Measurements from ENCODE around the gene UCKL1. TPM values are rescaled to one million over a fixed set of nuclear protein-coding genes. Genes with fewer than 3 reads are reported as not detected.

The UCKL1 gene
- total RNA-seq, 6 experiments from 2014 or later, result 13.1 to 28.5 (median 16.9) TPM

DNA sequence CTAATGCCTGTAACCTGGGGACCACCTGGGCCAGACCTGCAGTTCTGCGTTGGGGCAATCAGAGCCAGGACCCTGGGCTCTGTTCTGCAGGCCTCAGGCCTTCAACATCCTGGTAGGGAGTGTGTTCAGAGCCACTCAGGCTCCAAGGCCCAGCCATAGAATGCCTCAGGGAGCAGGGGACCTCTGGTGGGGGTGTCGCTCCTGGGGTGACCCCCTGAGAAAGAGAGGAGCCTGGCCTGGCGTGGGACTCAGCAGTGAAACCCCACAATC, 12.5 kb downstream of the UCKL1 start:
- Histone ChIP-seq H3K9me3 (no peaks in the 10 kb centered on the region), H3K4me1 (peaks cover 0 to 13% (median 3%) of the 10 kb centered on the region in 4 donors), H3K36me3 (peaks cover 0 to 43% (median 20%) of the 10 kb centered on the region in 4 donors), H3K27me3 (no peaks in the 10 kb centered on the region), H3K27ac (no peak overlapping the region), H3K4me3 (no peak overlapping the region)
- no peak for TF ChIP-seq POLR2A (IDR thresholded peaks at IDR 0.05)
- TF ChIP-seq, protein P1, sequence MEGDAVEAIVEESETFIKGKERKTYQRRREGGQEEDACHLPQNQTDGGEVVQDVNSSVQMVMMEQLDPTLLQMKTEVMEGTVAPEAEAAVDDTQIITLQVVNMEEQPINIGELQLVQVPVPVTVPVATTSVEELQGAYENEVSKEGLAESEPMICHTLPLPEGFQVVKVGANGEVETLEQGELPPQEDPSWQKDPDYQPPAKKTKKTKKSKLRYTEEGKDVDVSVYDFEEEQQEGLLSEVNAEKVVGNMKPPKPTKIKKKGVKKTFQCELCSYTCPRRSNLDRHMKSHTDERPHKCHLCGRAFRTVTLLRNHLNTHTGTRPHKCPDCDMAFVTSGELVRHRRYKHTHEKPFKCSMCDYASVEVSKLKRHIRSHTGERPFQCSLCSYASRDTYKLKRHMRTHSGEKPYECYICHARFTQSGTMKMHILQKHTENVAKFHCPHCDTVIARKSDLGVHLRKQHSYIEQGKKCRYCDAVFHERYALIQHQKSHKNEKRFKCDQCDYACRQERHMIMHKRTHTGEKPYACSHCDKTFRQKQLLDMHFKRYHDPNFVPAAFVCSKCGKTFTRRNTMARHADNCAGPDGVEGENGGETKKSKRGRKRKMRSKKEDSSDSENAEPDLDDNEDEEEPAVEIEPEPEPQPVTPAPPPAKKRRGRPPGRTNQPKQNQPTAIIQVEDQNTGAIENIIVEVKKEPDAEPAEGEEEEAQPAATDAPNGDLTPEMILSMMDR (IDR thresholded peaks at IDR 0.05), result no peak
- intact Hi-C loops (cut with DNase I), result no loop called here
- ATAC-seq (no peak), DNase-seq (no peak)
- WGBS (ENCODE audit: insufficient coverage, low coverage, low lambda C conversion rate, missing lambda C conversion rate), result no CpG with 5 or more reads among the region's 3 CpGs

DNA sequence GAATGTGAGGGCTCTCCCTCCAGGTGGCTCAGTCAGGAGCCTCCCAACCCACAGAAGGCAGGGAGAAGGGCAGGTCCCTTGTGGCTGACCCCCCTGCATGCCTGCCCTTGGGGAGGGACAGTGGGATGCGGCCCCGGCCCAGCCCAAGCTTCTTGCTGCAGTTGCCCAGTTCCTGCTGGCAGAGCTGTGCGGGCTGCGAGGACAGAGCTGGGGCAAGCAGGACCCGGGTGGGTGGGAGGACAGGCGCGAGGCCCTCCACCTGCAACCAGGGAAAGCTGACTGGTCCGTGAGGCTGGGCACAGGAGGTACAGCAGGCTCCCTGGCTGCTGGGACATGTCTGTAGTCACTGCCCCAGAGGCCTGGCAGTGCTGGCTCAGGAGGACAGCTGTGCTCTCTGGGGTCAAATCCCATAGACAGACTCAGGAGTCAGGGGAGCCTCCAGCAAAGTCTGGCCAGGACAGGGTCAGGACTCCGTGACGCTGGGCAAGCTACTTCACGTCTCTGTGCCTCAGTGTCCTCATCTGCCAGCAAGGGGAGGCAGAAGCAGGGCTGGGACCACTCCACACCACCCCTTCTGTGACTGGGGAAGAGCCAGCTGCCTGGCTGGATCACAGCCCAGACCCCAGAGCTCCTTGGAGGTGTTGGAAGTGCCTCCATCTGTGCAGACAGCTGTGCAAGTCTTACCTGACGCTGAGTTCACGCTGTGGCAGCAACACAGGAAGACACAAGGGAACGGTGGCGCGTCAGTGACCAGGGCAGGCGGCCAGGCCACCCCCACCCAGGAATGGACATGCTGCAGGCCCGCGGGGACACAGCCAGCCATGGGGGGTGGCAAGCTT, 13.0 kb downstream of the UCKL1 start:
- Histone ChIP-seq H3K36me3 (peaks cover 0 to 44% (median 20%) of the 10 kb centered on the region in 4 donors), H3K9me3 (no peaks in the 10 kb centered on the region), H3K4me1 (peaks cover 0 to 10% (median 2%) of the 10 kb centered on the region in 4 donors), H3K27ac (no peak overlapping the region), H3K4me3 (no peak overlapping the region), H3K27me3 (no peaks in the 10 kb centered on the region)
- ATAC-seq (no peak), DNase-seq (peak; percentile 28 to 56 (median 49))
- WGBS (ENCODE audit: insufficient coverage, low coverage, low lambda C conversion rate, missing lambda C conversion rate), result no CpG with 5 or more reads among the region's 19 CpGs
- intact Hi-C loops (cut with DNase I), result no loop called here
- no peak for TF ChIP-seq POLR2A (IDR thresholded peaks at IDR 0.05)
- TF ChIP-seq, protein P1 (IDR thresholded peaks at IDR 0.05), result no peak

DNA sequence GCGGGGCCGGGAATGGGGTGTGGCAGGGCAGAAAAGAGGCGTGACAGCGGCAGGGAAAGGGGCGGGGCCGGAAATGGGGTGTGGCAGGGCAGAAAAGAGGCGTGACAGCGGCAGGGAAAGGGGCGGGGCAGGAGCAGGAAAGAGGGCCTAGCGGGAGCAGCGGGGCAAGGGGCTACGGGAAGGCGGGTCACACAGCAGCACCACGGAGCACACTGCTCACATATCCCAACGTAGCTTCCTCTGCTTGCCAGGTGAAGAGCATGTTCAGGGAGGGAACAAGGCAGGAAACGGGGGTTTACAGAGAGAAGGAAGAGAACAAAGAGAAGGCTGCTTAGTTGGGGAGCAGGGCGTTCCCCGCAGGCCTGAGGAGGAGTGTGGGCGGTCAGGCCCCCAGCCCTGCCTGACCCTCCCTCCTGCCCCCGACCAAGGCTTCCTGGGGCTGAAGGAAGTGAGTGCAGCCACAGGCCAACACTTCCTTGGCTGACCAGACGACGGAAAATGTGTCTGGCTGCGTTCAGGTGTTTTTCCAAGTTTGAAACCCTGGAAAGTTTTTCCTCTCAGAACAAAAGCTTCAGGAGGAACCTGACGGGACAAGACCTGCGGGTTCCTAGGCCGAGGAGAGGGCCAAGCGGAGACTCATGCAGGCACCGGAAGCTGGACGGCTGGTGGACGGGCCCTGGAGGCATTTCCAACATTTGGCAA, 13.8 kb downstream of the UCKL1 start:
- no peak overlapping the region for H3K27ac ChIP-seq
- DNase-seq (peak; percentile 59 to 65 (median 64)), ATAC-seq (peak in 3 of 4 donors; percentile 8 to 34 (median 27))
- H3K4me3 ChIP-seq, result no peak overlapping the region
- TF ChIP-seq, protein P1 (IDR thresholded peaks at IDR 0.05), result no peak
- no peak for TF ChIP-seq POLR2A (IDR thresholded peaks at IDR 0.05)
- intact Hi-C loops (cut with DNase I), result no loop called here
- H3K9me3 ChIP-seq, result no peaks in the 10 kb centered on the region
- peaks cover 0 to 4% (median 2%) of the 10 kb centered on the region in 4 donors for H3K4me1 ChIP-seq
- 51% methylated on average over 19 of the region's 30 CpGs for WGBS (ENCODE audit: insufficient coverage, low coverage, low lambda C conversion rate, missing lambda C conversion rate)
- H3K36me3 ChIP-seq, result peaks cover 0 to 44% (median 20%) of the 10 kb centered on the region in 4 donors
- no peaks in the 10 kb centered on the region for H3K27me3 ChIP-seq

DNA sequence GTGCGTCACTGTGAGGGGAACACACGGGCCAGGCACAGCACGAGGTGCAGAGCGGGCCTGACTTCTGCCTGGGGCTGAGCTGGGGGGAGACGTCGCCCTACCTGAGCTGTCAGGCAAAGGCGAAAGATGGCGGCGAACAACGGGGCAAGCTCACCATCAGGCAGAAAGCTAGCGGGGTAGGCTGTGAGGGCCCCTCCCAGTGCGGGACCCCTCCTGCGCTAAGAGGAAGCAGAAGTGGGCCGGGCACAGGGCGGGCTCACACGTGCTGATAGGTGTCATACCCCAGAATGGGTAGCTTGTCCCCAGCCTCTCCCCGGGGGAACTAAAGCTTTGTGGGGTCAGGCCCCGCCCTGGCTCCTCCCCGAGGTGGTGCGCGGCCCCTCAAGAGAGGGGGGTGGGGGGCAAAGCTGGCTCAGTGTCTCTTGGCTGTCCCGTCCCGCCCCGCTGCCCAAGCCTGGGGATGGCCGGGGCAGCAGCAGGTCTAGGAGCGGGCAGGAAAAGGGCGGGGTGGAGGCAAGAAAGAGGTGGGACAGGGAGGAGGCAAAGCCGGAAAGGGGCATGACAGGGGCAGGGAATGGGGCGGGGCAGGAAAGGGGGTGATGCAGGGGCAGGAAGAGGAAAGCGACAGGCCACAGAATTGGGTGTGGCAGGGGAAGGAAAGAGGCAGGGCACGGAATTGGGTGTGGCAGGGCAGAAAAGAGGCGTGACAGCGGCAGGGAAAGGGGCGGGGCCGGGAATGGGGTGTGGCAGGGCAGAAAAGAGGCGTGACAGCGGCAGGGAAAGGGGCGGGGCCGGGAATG, 14.7 kb downstream of the UCKL1 start:
- peak; percentile 12 to 44 (median 20) for ATAC-seq
- Histone ChIP-seq H3K4me1 (no peaks in the 10 kb centered on the region), H3K36me3 (peaks cover 0 to 44% (median 20%) of the 10 kb centered on the region in 4 donors), H3K27me3 (no peaks in the 10 kb centered on the region), H3K4me3 (no peak overlapping the region), H3K9me3 (no peaks in the 10 kb centered on the region), H3K27ac (no peak overlapping the region)
- intact Hi-C loops (cut with DNase I), result no loop called here
- DNase-seq, result peak in 2 of 3 donors; percentile 64 to 66
- WGBS (ENCODE audit: insufficient coverage, low coverage, low lambda C conversion rate, missing lambda C conversion rate), result 58% methylated on average over 20 of the region's 39 CpGs
- TF ChIP-seq, protein P1 (IDR thresholded peaks at IDR 0.05), result no peak
- TF ChIP-seq POLR2A (IDR thresholded peaks at IDR 0.05), result no peak
